H9 (cell line): ENCODE results near the gene FGD6. TPM values are rescaled to one million over a fixed set of nuclear protein-coding genes. Genes with fewer than 3 reads are reported as not detected.

ENCODE experiments used
- DNase-seq: peaks from one replicate; pipeline ENCODE4 v3.0.0-alpha.2; 2017
- H2AFZ ChIP-seq: one replicate; pipeline ENCODE4 v1.6.1; 2013; ENCODE audit warnings: mild to moderate bottlenecking, low read length, control low read depth, moderate library complexity
- H2AK5ac ChIP-seq: 2 replicates; pipeline ENCODE4 v1.6.1; 2013; ENCODE audit warnings: low read length, control low read depth, mixed read lengths; ENCODE audit not compliant: insufficient read length
- H2BK120ac ChIP-seq: one replicate; pipeline ENCODE4 v1.6.1; 2013; ENCODE audit warnings: low read depth, mild to moderate bottlenecking, low read length, control low read depth, inconsistent platforms; ENCODE audit not compliant: poor library complexity, severe bottlenecking
- H2BK12ac ChIP-seq: 2 replicates; pipeline ENCODE4 v1.6.1; 2013; ENCODE audit warnings: low read length, control low read depth, mixed read lengths, low read depth; ENCODE audit not compliant: insufficient read length
- H2BK15ac ChIP-seq: 2 replicates; pipeline ENCODE4 v1.6.1; 2013; ENCODE audit warnings: low read depth, low read length, control low read depth
- H2BK20ac ChIP-seq: one replicate; pipeline ENCODE4 v1.6.1; 2013; ENCODE audit warnings: low read depth, mild to moderate bottlenecking, low read length, control low read depth, inconsistent platforms; ENCODE audit not compliant: poor library complexity, severe bottlenecking
- H2BK5ac ChIP-seq: 2 replicates; pipeline ENCODE4 v1.6.1; 2013; ENCODE audit warnings: low read length, control low read depth, mixed read lengths; ENCODE audit not compliant: insufficient read length
- H3K14ac ChIP-seq: 2 replicates; pipeline ENCODE4 v1.6.1; 2013; ENCODE audit warnings: low read length, control low read depth; ENCODE audit not compliant: insufficient read depth
- H3K18ac ChIP-seq: 2 replicates; pipeline ENCODE4 v1.6.1; 2013; ENCODE audit warnings: low read depth, mild to moderate bottlenecking, mixed read lengths, low read length, control low read depth; ENCODE audit not compliant: insufficient read length
- H3K23ac ChIP-seq: 2 replicates; pipeline ENCODE4 v1.6.1; 2013; ENCODE audit warnings: low read length, control low read depth, mixed read lengths, low read depth; ENCODE audit not compliant: insufficient read length
- H3K23me2 ChIP-seq: 2 replicates; pipeline ENCODE4 v1.6.1; 2013; ENCODE audit warnings: low read depth, mild to moderate bottlenecking, mixed read lengths, low read length, control low read depth; ENCODE audit not compliant: insufficient read length, poor library complexity, severe bottlenecking
- H3K27ac ChIP-seq: 2 replicates; pipeline ENCODE4 v1.5.1; 2013; ENCODE audit warnings: low read length, control low read depth, mixed read lengths, low read depth; ENCODE audit not compliant: insufficient read length
- H3K27me3 ChIP-seq: 2 replicates; pipeline ENCODE4 v1.6.1; 2013; ENCODE audit warnings: low read length, control low read depth, inconsistent platforms; ENCODE audit not compliant: insufficient read depth
- H3K4ac ChIP-seq: 2 replicates; pipeline ENCODE4 v1.6.1; 2013; ENCODE audit warnings: low read depth, mild to moderate bottlenecking, control low read depth, inconsistent platforms, low read length, moderate library complexity
- H3K4me1 ChIP-seq: 2 replicates; pipeline ENCODE4 v1.6.1; 2013; ENCODE audit warnings: low read length, control low read depth, inconsistent platforms; ENCODE audit not compliant: insufficient read depth
- H3K4me2 ChIP-seq: 2 replicates; pipeline ENCODE4 v1.6.1; 2013; ENCODE audit warnings: low read length, control low read depth, mixed read lengths; ENCODE audit not compliant: insufficient read length, insufficient read depth
- H3K56ac ChIP-seq: 2 replicates; pipeline ENCODE4 v1.6.1; 2013; ENCODE audit warnings: low read depth, mild to moderate bottlenecking, mixed read lengths, low read length, control low read depth; ENCODE audit not compliant: insufficient read length
- H3K79me1 ChIP-seq: 2 replicates; pipeline ENCODE4 v1.6.1; 2013; ENCODE audit warnings: low read depth, mild to moderate bottlenecking, moderate library complexity, low read length, control low read depth, inconsistent platforms; ENCODE audit not compliant: insufficient read depth, poor library complexity, severe bottlenecking
- H3K79me2 ChIP-seq: 2 replicates; pipeline ENCODE4 v1.6.1; 2013; ENCODE audit warnings: low read length, control low read depth, inconsistent platforms; ENCODE audit not compliant: insufficient read depth
- H3K9ac ChIP-seq: 2 replicates; pipeline ENCODE4 v1.6.1; 2013; ENCODE audit warnings: low read length, control low read depth, mixed read lengths; ENCODE audit not compliant: insufficient read length; ENCODE audit errors: extremely low read depth
- H3K9me3 ChIP-seq: one replicate; pipeline ENCODE4 v1.6.1; 2013; ENCODE audit warnings: low read depth, low read length, inconsistent platforms; ENCODE audit not compliant: control insufficient read depth
- H3T11ph ChIP-seq: one replicate; pipeline ENCODE4 v1.6.1; 2013; ENCODE audit warnings: mild to moderate bottlenecking, low read length, control low read depth, inconsistent platforms
- H4K20me1 ChIP-seq: one replicate; pipeline ENCODE4 v1.6.1; 2013; ENCODE audit not compliant: control insufficient read depth, insufficient read length, insufficient read depth
- H4K5ac ChIP-seq: 2 replicates; pipeline ENCODE4 v1.6.1; 2013; ENCODE audit warnings: low read depth, mild to moderate bottlenecking, mixed read lengths, low read length, control low read depth; ENCODE audit not compliant: insufficient read length
- H4K8ac ChIP-seq: replicated peaks from 2 replicates; pipeline ENCODE4 v1.6.1; 2013; ENCODE audit warnings: low read length, control low read depth, mixed read lengths, low read depth; ENCODE audit not compliant: insufficient read length
- H4K91ac ChIP-seq: 2 replicates; pipeline ENCODE4 v1.6.1; 2013; ENCODE audit warnings: low read depth, mild to moderate bottlenecking, moderate library complexity, mixed read lengths, low read length, control low read depth; ENCODE audit not compliant: insufficient read length
- H3K27ac Mint-ChIP-seq, 3 experiments: 2 replicates in 2 of 3; 3 replicates in 1 of 3; pipeline ENCODE4 v1.8.0; 2020 to 2021; ENCODE audit warnings: mixed read lengths in 3 of 3, mild to moderate bottlenecking in 1 of 3, moderate library complexity in 1 of 3
- H3K27me3 Mint-ChIP-seq: 2 replicates; pipeline ENCODE4 v1.8.0; 2021; ENCODE audit warnings: low read depth, mild to moderate bottlenecking, moderate library complexity, mixed read lengths
- H3K36me3 Mint-ChIP-seq, 3 experiments: 2 replicates in 2 of 3; 3 replicates in 1 of 3; pipeline ENCODE4 v1.8.0; 2020 to 2021; ENCODE audit warnings: low read depth in 3 of 3, mixed read lengths in 3 of 3; ENCODE audit not compliant: insufficient read depth in 1 of 3
- H3K4me1 Mint-ChIP-seq, 2 experiments: 2 replicates each; pipeline ENCODE4 v1.8.0; 2020; ENCODE audit warnings: mixed read lengths in 2 of 2
- H3K4me3 Mint-ChIP-seq, 2 experiments: 2 replicates in 1 of 2; 3 replicates in 1 of 2; pipeline ENCODE4 v1.8.0; 2020 to 2021; ENCODE audit warnings: mild to moderate bottlenecking in 2 of 2, mixed read lengths in 2 of 2, moderate library complexity in 1 of 2
- H3K9me3 Mint-ChIP-seq, 2 experiments: 2 replicates in 1 of 2; 3 replicates in 1 of 2; pipeline ENCODE4 v1.8.0; 2020; ENCODE audit warnings: mild to moderate bottlenecking in 2 of 2, mixed read lengths in 2 of 2, moderate library complexity in 1 of 2
- CTCF ChIP-seq: fragments of 200-600 bp; sonication (generic); conservative IDR thresholded peaks from 3 replicates; pipeline ENCODE4 v1.8.0; 2021; ENCODE audit warnings: antibody characterized with exemption, mild to moderate bottlenecking
- total RNA-seq: library from RNA; stranded (reverse); gene quantifications from 2 replicates; pipeline ENCODE4 v1.2.1, GENCODE V29; 2021

Gene FGD6
- total RNA-seq, 1 experiment from 2014 or later = 39.5 TPM

- H3K27me3 Mint-ChIP-seq = no peaks in the 10 kb centered on the region
- Histone ChIP-seq H2BK20ac (no peak overlapping the region), H3K4me2 (no peak overlapping the region), H2AK5ac (no peak overlapping the region), H3K9me3 (no peaks in the 10 kb centered on the region), H2BK12ac (no peak overlapping the region), H3K27me3 (no peaks in the 10 kb centered on the region), H2AFZ (no peak overlapping the region), H3K4me1 (peaks cover 2% of the 10 kb centered on the region; the same call in 1 of the 2 replicates), H4K91ac (no peak overlapping the region), H4K8ac (no peak overlapping the region), H2BK15ac (no peak overlapping the region), H4K20me1 (no peaks in the 10 kb centered on the region), H2BK120ac (no peak overlapping the region), H3T11ph (no peak overlapping the region), H3K23ac (no peak overlapping the region), H4K5ac (no peak overlapping the region), H3K56ac (no peak overlapping the region), H3K79me2 (peaks cover 2% of the 10 kb centered on the region; the same call in 1 of the 2 replicates), H3K9ac (no peak overlapping the region), H3K18ac (no peak overlapping the region), H3K79me1 (peaks cover 3% of the 10 kb centered on the region), H3K27ac (no peak overlapping the region), H3K4ac (no peak overlapping the region), H3K14ac (no peak overlapping the region), H3K23me2 (no peaks in the 10 kb centered on the region), H2BK5ac (no peak overlapping the region)
- no peak overlapping the region; a peak in 1 of 7 replicates for H3K27ac Mint-ChIP-seq
- H3K9me3 Mint-ChIP-seq = no peaks in the 10 kb centered on the region
- DNase-seq = no peak
- peaks cover 0 to 6% (median 0%) of the 10 kb centered on the region in 3 experiments; a peak in 2 of 7 replicates for H3K36me3 Mint-ChIP-seq
- no peak overlapping the region for H3K4me3 Mint-ChIP-seq
- no peak for TF ChIP-seq CTCF
- peaks cover 30 to 35% of the 10 kb centered on the region in 2 experiments for H3K4me1 Mint-ChIP-seq
These were observed 25.0 kb downstream of the FGD6 start for GRCh38 chr12:95192271-95192670.
